KMS-11 (cell line): ENCODE results near the gene FAF1.
"Not testable (repeated sequence)": the region's sequence is repeated elsewhere in the genome, so short reads cannot be mapped to it uniquely, and the experiment has no call there.

Experiments used
- H2AFZ ChIP-seq: fragments of 200-600 bp; sonication (generic); 2 replicates; pipeline ENCODE4 v1.6.1; 2016; ENCODE audit warnings: antibody characterized with exemption, mixed run types, low read depth
- H3K27ac ChIP-seq: fragments of 200-600 bp; sonication (generic); 2 replicates; pipeline ENCODE4 v1.6.1; 2016; ENCODE audit warnings: mild to moderate bottlenecking, mixed run types
- H3K27me3 ChIP-seq: fragments of 200-600 bp; sonication (generic); 2 replicates; pipeline ENCODE4 v1.6.1; 2017; ENCODE audit warnings: mild to moderate bottlenecking, low read depth, mixed run types, moderate library complexity; ENCODE audit not compliant: insufficient read depth
- H3K36me3 ChIP-seq: fragments of 200-600 bp; sonication (generic); 2 replicates; pipeline ENCODE4 v1.6.1; 2017; ENCODE audit warnings: mild to moderate bottlenecking, mixed run types; ENCODE audit not compliant: insufficient read depth
- H3K4me1 ChIP-seq: fragments of 200-600 bp; sonication (generic); 2 replicates; pipeline ENCODE4 v1.6.1; 2016; ENCODE audit warnings: mild to moderate bottlenecking, low read depth, mixed run types; ENCODE audit not compliant: poor library complexity, severe bottlenecking
- H3K4me2 ChIP-seq: fragments of 200-600 bp; sonication (generic); 2 replicates; pipeline ENCODE4 v1.7.0; 2016; ENCODE audit warnings: mild to moderate bottlenecking, mixed run types
- H3K4me3 ChIP-seq: fragments of 200-600 bp; sonication (generic); IDR thresholded peaks from 2 replicates; pipeline ENCODE4 v1.6.1; 2017; ENCODE audit warnings: low read depth, low read length, mixed read lengths; ENCODE audit not compliant: insufficient read depth
- H3K79me2 ChIP-seq: fragments of 200-600 bp; sonication (generic); 2 replicates; pipeline ENCODE4 v1.6.1; 2016; ENCODE audit warnings: low read depth, mixed run types; ENCODE audit not compliant: insufficient read depth
- H3K9ac ChIP-seq: fragments of 200-600 bp; sonication (generic); 2 replicates; pipeline ENCODE4 v1.6.1; 2016; ENCODE audit warnings: mild to moderate bottlenecking, mixed run types
- H4K20me1 ChIP-seq: fragments of 200-600 bp; sonication (generic); 2 replicates; pipeline ENCODE4 v1.6.1; 2016; ENCODE audit warnings: mild to moderate bottlenecking, mixed run types; ENCODE audit not compliant: insufficient read depth
- CTCF ChIP-seq: fragments of 200-600 bp; sonication (generic); conservative IDR thresholded peaks from 2 replicates; pipeline ENCODE4 v1.6.1; 2017; ENCODE audit warnings: low read depth, mild to moderate bottlenecking, antibody characterized with exemption, low read length, moderate library complexity, mixed read lengths

FAF1 gene

GRCh38 chr1:50934838-50935237 is 25.2 kb downstream of the FAF1 start:
- Histone ChIP-seq H3K27ac (no peak overlapping the region), H3K4me3 (no peak overlapping the region), H3K27me3 (no peaks in the 10 kb centered on the region), H3K36me3 (no peaks in the 10 kb centered on the region), H3K4me2 (no peak overlapping the region), H3K79me2 (no peaks in the 10 kb centered on the region; the same call in 1 of the 2 replicates), H4K20me1 (no peaks in the 10 kb centered on the region), H3K4me1 (no peaks in the 10 kb centered on the region), H3K9ac (no peak overlapping the region), H2AFZ (no peak overlapping the region)
- TF ChIP-seq CTCF: no peak

GRCh38 chr1:50933770-50934169 is 26.3 kb downstream of the FAF1 start:
- not testable (repeated sequence) for H3K79me2 ChIP-seq, H3K27ac ChIP-seq, H2AFZ ChIP-seq, H3K27me3 ChIP-seq, H3K4me3 ChIP-seq, H3K4me1 ChIP-seq, H3K4me2 ChIP-seq, H3K9ac ChIP-seq, H4K20me1 ChIP-seq, H3K36me3 ChIP-seq

- H3K79me2 ChIP-seq: not testable (repeated sequence)
Measured at GRCh38 chr1:50932043-50932442, 28.0 kb downstream of the FAF1 start.

GRCh38 chr1:50930965-50931737 is 28.9 kb downstream of the FAF1 start:
- H3K4me3 ChIP-seq: no peak overlapping the region
- TF ChIP-seq CTCF: no peak
- no peaks in the 10 kb centered on the region; the same call in 1 of the 2 replicates for H3K79me2 ChIP-seq
- no peak overlapping the region for H3K4me2 ChIP-seq
- H3K27me3 ChIP-seq: no peaks in the 10 kb centered on the region
- peaks cover 12% of the 10 kb centered on the region for H3K4me1 ChIP-seq
- no peak overlapping the region for H3K9ac ChIP-seq
- H3K36me3 ChIP-seq: no peaks in the 10 kb centered on the region
- H4K20me1 ChIP-seq: no peaks in the 10 kb centered on the region
- H3K27ac ChIP-seq: no peak overlapping the region
- no peak overlapping the region for H2AFZ ChIP-seq

More at GRCh38 chr1:50932043-50932442, 28.0 kb downstream of the FAF1 start:
- H3K4me1 ChIP-seq: peaks cover 12% of the 10 kb centered on the region
- H2AFZ ChIP-seq, H3K4me3 ChIP-seq, H3K27ac ChIP-seq, H4K20me1 ChIP-seq, H3K36me3 ChIP-seq, H3K27me3 ChIP-seq, H3K4me2 ChIP-seq, H3K9ac ChIP-seq: not testable (repeated sequence)

- no peaks in the 10 kb centered on the region for H3K27me3 ChIP-seq
- no peaks in the 10 kb centered on the region; the same call in 1 of the 2 replicates for H3K79me2 ChIP-seq
- H2AFZ ChIP-seq: no peak overlapping the region
- peaks cover 12% of the 10 kb centered on the region for H3K4me1 ChIP-seq
- no peak for TF ChIP-seq CTCF
- no peak overlapping the region for H3K9ac ChIP-seq
- no peak overlapping the region for H3K4me3 ChIP-seq
- H3K27ac ChIP-seq: no peak overlapping the region
- H3K4me2 ChIP-seq: no peak overlapping the region
- H3K36me3 ChIP-seq: no peaks in the 10 kb centered on the region
- H4K20me1 ChIP-seq: no peaks in the 10 kb centered on the region
Measured at GRCh38 chr1:50930193-50930592, 29.9 kb downstream of the FAF1 start.
